ENCODE data around the gene ATP6V1B1. TPM values are rescaled to one million over a fixed set of nuclear protein-coding genes. Genes with fewer than 3 reads are reported as not detected.

ATP6V1B1 gene
- total RNA-seq (2014; rRNA removed; shearing (Covaris generic)), result not detected in 2 replicates
- polyA plus RNA-seq (2016; fragmentation: Nextera tagmentation; extraction: Ambion mirVana), result not detected in 2 replicates
- long read RNA-seq, result 0 reads

DNA sequence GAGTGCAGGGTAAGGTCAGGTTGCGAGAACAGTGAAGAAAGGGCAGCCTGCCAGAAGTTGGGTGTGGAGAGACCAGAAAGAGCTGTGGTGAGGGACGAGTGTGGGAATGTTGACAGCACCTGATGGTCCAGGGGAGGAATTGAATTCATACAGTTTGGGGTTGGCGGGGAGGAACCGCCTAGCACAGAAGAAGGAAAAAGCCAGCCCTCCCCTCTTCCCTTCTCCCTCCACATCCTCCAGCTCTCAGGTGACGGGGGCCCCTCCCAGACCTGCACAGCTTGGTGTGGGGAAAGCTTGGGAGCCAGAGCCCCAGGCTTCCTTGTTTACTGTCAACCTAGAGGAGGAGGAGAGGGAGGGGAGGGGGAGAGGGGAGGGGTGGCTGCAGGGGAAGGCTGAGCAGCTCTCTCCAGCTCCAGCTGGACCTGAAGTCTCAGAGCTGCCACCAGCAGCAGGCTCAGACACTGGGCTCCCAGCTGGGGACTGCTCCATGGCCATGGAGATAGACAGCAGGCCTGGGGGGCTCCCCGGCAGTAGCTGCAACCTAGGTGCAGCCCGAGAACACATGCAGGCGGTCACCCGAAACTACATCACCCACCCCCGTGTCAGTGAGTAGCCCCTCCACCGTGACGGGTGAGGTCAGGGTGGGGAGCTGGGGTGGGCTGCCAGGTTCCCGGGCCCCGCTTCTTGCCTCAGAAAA, at the start of gene ATP6V1B1:
Gene ATP6V1B1, plus strand, starts transcription at position 433 of the 697 bp plus-strand sequence. Its CDS starts 55 bp downstream, at position 488.
- Mint-ChIP-seq H3K9me3 (no peaks in the 10 kb centered on the region), H3K36me3 (ENCODE audit: low read depth) (no peaks in the 10 kb centered on the region; the same call in 2 of the 3 replicates), H3K27ac (no peak within 1 kb of the TSS), H3K4me3 (no peak within 1 kb of the TSS; the same call in 2 of the 3 replicates), H3K27me3 (ENCODE audit: insufficient read depth, low read depth, poor library complexity) (peaks cover 49% of the 10 kb centered on the region), H3K4me1 (peaks cover 36% of the 10 kb centered on the region)
- no peaks in the 10 kb centered on the region for H3K9me2 ChIP-seq (ENCODE audit: insufficient read depth)
- no peaks in the 10 kb centered on the region for H3K36me3 ChIP-seq (ENCODE audit: insufficient read depth)
- peak; percentile 30 for ATAC-seq
- H3K27ac ChIP-seq (ENCODE audit: low read depth), result no peak within 1 kb of the TSS
- 0 out of 2 replicates have a peak within 1 kb of the TSS, but pooled peaks have one; percentile 43 for H3K4me2 ChIP-seq
- no peaks in the 10 kb centered on the region for H3F3A ChIP-seq (replicated peaks; ENCODE audit: low read depth)
- peaks cover 30% of the 10 kb centered on the region for H3K4me1 ChIP-seq (ENCODE audit: insufficient read depth)
- peak; percentile 59 for DNase-seq (ENCODE audit: low spot score)
- H3K4me3 ChIP-seq, result no peak within 1 kb of the TSS
- no peak within 1 kb of the TSS for H2AFZ ChIP-seq
- TF ChIP-seq, protein P1, sequence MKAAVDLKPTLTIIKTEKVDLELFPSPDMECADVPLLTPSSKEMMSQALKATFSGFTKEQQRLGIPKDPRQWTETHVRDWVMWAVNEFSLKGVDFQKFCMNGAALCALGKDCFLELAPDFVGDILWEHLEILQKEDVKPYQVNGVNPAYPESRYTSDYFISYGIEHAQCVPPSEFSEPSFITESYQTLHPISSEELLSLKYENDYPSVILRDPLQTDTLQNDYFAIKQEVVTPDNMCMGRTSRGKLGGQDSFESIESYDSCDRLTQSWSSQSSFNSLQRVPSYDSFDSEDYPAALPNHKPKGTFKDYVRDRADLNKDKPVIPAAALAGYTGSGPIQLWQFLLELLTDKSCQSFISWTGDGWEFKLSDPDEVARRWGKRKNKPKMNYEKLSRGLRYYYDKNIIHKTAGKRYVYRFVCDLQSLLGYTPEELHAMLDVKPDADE (IDR thresholded peaks at IDR 0.05), result no peak
- TF ChIP-seq, protein P2, sequence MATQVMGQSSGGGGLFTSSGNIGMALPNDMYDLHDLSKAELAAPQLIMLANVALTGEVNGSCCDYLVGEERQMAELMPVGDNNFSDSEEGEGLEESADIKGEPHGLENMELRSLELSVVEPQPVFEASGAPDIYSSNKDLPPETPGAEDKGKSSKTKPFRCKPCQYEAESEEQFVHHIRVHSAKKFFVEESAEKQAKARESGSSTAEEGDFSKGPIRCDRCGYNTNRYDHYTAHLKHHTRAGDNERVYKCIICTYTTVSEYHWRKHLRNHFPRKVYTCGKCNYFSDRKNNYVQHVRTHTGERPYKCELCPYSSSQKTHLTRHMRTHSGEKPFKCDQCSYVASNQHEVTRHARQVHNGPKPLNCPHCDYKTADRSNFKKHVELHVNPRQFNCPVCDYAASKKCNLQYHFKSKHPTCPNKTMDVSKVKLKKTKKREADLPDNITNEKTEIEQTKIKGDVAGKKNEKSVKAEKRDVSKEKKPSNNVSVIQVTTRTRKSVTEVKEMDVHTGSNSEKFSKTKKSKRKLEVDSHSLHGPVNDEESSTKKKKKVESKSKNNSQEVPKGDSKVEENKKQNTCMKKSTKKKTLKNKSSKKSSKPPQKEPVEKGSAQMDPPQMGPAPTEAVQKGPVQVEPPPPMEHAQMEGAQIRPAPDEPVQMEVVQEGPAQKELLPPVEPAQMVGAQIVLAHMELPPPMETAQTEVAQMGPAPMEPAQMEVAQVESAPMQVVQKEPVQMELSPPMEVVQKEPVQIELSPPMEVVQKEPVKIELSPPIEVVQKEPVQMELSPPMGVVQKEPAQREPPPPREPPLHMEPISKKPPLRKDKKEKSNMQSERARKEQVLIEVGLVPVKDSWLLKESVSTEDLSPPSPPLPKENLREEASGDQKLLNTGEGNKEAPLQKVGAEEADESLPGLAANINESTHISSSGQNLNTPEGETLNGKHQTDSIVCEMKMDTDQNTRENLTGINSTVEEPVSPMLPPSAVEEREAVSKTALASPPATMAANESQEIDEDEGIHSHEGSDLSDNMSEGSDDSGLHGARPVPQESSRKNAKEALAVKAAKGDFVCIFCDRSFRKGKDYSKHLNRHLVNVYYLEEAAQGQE (IDR thresholded peaks at IDR 0.05; ENCODE audit: unreplicated experiment), result no peak
- TF ChIP-seq JUNB (IDR thresholded peaks at IDR 0.05; ENCODE audit: unreplicated experiment) (no peak), POLR2AphosphoS5 (IDR thresholded peaks at IDR 0.05; ENCODE audit: low read depth) (no peak), EZH2 (IDR thresholded peaks at IDR 0.05; ENCODE audit: low read depth, unreplicated experiment) (no peak), ZNF114 (CRISPR knock-in tag; IDR thresholded peaks at IDR 0.05) (no peak)
- TF ChIP-seq, protein P3, sequence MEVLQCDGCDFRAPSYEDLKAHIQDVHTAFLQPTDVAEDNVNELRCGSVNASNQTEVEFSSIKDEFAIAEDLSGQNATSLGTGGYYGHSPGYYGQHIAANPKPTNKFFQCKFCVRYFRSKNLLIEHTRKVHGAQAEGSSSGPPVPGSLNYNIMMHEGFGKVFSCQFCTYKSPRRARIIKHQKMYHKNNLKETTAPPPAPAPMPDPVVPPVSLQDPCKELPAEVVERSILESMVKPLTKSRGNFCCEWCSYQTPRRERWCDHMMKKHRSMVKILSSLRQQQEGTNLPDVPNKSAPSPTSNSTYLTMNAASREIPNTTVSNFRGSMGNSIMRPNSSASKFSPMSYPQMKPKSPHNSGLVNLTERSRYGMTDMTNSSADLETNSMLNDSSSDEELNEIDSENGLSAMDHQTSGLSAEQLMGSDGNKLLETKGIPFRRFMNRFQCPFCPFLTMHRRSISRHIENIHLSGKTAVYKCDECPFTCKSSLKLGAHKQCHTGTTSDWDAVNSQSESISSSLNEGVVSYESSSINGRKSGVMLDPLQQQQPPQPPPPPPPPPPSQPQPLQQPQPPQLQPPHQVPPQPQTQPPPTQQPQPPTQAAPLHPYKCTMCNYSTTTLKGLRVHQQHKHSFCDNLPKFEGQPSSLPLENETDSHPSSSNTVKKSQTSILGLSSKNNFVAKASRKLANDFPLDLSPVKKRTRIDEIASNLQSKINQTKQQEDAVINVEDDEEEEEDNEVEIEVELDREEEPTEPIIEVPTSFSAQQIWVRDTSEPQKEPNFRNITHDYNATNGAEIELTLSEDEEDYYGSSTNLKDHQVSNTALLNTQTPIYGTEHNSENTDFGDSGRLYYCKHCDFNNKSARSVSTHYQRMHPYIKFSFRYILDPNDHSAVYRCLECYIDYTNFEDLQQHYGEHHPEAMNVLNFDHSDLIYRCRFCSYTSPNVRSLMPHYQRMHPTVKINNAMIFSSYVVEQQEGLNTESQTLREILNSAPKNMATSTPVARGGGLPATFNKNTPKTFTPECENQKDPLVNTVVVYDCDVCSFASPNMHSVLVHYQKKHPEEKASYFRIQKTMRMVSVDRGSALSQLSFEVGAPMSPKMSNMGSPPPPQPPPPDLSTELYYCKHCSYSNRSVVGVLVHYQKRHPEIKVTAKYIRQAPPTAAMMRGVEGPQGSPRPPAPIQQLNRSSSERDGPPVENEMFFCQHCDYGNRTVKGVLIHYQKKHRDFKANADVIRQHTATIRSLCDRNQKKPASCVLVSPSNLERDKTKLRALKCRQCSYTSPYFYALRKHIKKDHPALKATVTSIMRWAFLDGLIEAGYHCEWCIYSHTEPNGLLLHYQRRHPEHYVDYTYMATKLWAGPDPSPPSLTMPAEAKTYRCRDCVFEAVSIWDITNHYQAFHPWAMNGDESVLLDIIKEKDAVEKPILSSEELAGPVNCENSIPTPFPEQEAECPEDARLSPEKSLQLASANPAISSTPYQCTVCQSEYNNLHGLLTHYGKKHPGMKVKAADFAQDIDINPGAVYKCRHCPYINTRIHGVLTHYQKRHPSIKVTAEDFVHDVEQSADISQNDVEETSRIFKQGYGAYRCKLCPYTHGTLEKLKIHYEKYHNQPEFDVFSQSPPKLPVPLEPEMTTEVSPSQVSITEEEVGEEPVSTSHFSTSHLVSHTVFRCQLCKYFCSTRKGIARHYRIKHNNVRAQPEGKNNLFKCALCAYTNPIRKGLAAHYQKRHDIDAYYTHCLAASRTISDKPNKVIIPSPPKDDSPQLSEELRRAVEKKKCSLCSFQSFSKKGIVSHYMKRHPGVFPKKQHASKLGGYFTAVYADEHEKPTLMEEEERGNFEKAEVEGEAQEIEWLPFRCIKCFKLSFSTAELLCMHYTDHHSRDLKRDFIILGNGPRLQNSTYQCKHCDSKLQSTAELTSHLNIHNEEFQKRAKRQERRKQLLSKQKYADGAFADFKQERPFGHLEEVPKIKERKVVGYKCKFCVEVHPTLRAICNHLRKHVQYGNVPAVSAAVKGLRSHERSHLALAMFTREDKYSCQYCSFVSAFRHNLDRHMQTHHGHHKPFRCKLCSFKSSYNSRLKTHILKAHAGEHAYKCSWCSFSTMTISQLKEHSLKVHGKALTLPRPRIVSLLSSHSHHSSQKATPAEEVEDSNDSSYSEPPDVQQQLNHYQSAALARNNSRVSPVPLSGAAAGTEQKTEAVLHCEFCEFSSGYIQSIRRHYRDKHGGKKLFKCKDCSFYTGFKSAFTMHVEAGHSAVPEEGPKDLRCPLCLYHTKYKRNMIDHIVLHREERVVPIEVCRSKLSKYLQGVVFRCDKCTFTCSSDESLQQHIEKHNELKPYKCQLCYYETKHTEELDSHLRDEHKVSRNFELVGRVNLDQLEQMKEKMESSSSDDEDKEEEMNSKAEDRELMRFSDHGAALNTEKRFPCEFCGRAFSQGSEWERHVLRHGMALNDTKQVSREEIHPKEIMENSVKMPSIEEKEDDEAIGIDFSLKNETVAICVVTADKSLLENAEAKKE (CRISPR knock-in tag; IDR thresholded peaks at IDR 0.05), result no peak
- H3K79me2 ChIP-seq (replicated peaks; ENCODE audit: insufficient read depth), result no peaks in the 10 kb centered on the region
- H4K20me1 ChIP-seq (replicated peaks; ENCODE audit: insufficient read depth), result no peaks in the 10 kb centered on the region
- peaks cover 35% of the 10 kb centered on the region for H3K27me3 ChIP-seq (ENCODE audit: insufficient read depth)
